ENCODE data around the gene TTC33.
"Not testable (repeated sequence)": the region's sequence is repeated elsewhere in the genome, so short reads cannot be mapped to it uniquely, and the experiment has no call there.

Gene TTC33, protein sequence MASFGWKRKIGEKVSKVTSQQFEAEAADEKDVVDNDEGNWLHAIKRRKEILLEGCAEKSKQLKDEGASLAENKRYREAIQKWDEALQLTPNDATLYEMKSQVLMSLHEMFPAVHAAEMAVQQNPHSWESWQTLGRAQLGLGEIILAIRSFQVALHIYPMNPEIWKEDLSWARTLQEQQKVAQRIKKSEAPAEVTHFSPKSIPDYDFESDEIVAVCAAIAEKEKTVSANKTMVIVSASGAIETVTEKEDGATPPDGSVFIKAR

DNA sequence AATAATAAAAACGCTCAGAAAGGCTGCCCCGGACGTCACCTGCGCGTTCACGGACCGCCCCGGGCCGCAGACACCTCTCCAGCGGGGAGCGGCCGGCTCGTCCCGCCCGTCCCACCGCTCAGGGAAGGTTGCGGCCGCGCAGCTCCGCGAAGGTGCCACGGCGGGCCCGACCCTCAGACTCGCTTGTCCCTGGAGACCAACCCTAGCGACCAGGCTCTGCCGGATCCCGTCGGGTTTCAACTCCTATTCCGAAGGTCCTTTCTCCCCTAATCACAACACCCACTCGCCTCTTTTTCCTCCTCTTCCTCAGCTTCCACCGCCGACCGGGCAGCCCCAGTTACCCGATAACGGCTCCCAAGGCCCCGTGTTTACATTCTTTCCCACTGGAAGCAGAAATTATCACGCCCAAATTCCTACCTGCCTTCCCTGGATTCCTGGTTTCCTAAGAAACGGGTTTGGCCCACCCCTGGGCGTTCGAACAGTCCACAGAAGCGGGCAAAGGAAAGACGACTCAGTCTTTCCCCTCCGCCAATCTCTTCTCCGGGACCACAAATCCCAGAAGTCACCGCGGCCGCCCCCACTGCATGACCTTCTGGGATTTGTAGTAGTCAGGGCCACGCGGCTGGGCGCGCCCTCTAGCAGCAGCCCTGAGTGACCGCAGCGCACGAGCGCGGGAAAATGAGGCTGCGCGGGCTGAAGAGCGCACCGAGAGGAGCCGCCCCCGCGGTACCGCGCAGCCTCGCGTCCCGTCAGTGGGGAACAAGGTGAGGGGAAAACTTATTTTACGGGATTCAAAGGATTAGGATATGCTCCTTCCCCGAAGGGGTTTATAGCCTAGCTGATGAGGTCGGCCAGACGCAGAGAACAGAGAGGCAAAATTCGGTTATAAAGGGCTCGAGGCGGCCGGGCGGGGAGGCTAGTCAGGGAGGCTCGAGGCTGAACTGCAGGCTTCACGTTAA lies at the start of gene TTC33:
TTC33 (minus strand) TSS at position 555 of the 959 bp plus-strand sequence. CDS start 8,943 bp downstream, outside the sequence.
- ATAC-seq, result peak; percentile 94
- Mint-ChIP-seq H3K36me3 (peaks cover 31% of the 10 kb centered on the region), H3K27ac (no peak within 1 kb of the TSS), H3K4me1 (peaks cover 9% of the 10 kb centered on the region), H3K4me3 (no peak within 1 kb of the TSS), H3K9me3 (no peaks in the 10 kb centered on the region)
- DNase-seq (ENCODE audit: low spot score in 2 of 2), result peak; percentile 82 to 97

DNA sequence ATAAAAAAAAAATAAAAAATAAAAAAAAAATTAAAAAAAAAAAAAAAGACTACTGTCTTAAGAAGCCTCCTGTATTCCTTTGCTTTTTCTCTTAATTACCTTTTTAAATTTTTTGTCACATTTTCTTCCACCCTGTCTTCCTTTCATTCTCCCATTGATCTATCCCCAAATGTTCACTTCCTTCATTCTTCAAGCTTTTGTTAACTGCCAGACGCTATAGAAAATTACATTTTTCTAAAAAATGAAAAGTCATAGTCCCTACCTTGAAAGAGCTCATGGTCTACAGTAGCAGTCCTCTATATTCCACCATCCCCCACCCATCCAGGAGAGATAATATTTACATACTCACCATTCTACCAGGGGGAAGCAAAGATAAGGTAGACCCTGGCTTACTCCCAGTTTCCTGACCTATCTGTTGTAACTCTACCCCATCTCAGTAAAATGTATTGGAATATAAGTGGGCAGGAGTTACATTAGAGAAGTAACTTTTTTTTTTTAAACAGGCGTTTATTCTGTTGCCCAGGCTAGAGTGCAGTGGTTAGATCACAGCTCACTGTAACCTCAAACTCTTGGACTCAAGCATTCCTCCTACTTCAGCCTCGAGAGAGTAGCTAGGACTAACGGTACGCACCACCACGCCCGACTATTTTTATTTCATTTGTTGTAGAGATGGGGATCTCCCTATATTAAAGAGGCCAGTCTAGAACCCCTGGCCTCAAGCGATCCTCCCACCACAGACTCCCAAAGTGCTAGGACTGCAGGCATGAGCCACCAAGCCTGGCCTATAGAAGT lies 46.2 kb upstream of the TTC33 start:
- no peak for DNase-seq (ENCODE audit: low spot score in 2 of 2)
- Mint-ChIP-seq H3K9me3 (no peaks in the 10 kb centered on the region), H3K4me1 (peaks cover 7% of the 10 kb centered on the region), H3K4me3 (no peak overlapping the region), H3K27ac (no peak overlapping the region), H3K36me3 (peaks cover 14% of the 10 kb centered on the region)
- ATAC-seq, result no peak

DNA sequence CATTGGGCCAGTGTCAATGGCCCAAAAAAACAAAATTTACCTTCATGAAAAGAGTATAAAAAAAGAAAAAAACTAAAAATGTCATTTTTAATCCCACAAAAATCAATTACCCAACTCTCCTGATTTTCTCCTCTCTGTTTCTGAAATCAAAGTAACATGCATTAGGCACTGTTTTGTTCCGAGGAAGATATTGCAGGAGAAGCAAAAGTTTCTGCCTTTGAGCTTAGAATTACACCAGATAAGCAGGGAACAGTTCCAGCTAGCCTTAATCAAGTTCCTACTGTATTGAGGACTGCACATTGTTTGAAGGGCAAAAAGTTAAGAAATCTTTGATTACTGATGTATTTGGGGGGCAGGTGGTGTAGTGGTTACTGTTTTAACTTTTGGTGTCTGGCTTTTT lies 43.5 kb upstream of the TTC33 start:
- DNase-seq (ENCODE audit: low spot score in 2 of 2) (no peak), ATAC-seq (no peak)
- H3K27ac Mint-ChIP-seq, result no peak overlapping the region
- H3K4me3 Mint-ChIP-seq, result peak overlapping the region; percentile 78
- H3K9me3 Mint-ChIP-seq, result no peaks in the 10 kb centered on the region
- H3K36me3 Mint-ChIP-seq, result peaks cover 30% of the 10 kb centered on the region
- peaks cover 16% of the 10 kb centered on the region for H3K4me1 Mint-ChIP-seq

DNA sequence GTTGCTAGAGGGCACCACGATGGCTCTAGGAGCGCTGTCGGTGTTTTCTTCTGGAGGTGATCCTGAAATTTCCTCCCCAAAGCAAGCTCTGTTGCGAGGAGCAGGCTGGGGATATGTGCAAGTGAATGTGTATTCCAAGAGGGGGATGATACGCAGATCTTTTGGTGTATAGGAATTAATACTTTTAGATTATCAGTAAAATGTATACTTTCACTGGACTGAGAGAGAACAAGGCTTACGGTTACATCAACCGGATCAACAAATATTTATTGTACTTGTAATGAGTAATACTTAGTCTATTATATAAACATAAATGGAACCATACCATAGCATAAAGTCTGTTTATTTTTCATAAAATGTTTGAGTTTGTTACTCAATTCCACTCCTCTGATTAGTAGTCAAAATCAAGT lies 43.0 kb upstream of the TTC33 start:
- Mint-ChIP-seq H3K4me3 (peak overlapping the region; percentile 78), H3K4me1 (peaks cover 20% of the 10 kb centered on the region), H3K27ac (peak overlapping the region; percentile 86), H3K36me3 (peaks cover 34% of the 10 kb centered on the region), H3K9me3 (no peaks in the 10 kb centered on the region)
- DNase-seq (ENCODE audit: low spot score in 2 of 2), result no peak
- ATAC-seq, result no peak

DNA sequence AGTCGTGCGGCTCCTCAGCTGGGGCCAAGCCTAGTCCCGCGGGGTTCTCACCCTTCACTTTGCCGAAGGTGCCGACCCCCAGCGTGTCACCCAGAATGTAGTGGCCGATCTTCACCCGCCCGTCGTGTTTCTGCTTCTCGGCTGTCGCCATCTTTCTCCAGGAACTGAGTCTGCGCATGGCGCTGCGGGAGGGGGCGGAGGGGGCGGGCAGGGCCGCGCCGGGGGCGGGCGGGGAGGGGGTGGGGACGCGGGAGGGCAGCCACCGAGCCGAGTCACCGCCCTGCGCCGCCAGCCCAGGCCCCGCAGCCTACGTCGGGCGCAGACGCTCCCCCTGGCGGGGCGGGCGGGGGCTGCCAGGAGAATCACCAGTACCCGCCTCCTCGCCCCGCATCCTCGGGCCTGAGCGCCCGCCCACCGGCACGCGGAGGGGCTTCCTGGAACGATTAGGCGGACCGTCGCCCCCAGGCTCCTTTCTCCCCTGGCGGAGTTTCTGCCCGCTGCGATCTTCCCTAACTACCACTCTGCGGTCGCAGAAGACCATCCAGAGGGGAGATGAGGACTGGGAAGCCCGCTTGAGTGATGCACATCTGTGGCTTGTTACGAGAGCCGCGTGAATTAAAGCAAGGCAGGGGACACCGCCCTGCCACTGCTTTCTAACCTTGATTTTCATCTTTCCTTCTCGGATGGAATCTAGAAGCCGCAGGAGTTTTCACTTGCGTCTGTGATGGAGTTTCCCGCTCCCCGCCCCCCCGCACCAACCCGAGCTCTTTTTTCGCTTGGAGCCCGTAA lies 42.4 kb upstream of the TTC33 start, which contains the start of gene PRKAA1:
PRKAA1 (minus strand) TSS at position 363 of the 789 bp plus-strand sequence; CDS start at position 178, 185 bp downstream.
- peaks cover 26% of the 10 kb centered on the region for H3K4me1 Mint-ChIP-seq
- peak; percentile 95 for ATAC-seq

DNA sequence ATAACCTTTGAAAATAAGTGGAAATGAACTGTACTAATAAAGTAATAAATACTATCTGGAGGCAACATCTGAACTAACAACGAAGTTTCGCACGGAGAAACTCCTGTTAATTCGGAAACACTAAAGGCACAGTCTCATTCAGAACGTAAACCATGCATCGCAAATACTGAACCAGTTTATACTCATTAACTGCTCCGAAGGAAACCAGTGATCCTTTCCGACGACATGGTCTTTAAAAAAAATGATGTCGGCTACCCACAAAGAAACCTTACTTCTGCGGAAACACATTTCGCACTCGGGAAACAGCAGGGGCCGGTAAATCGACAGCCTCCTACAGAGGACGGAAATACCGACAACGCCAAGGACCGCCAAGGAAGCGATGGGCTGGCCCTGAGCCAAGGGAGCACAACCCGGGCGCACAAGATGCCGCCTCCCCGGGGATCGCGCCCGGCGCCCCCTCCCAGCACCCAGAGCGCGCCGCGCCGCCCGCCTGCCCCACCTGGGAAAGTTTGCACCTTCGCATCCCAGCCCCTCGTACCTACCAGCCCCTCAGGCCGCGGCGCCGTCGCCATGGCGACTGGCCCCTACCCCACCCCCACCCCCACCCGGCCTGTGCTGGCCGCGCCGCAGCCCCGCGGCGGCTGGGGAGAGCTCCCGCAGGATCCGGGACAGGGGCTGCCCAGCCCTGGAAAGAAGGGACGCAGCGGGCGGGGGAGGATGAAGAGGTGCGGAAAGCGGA lies 41.7 kb upstream of the TTC33 start:
- peaks cover 31% of the 10 kb centered on the region for H3K4me1 Mint-ChIP-seq

More for the DNA sequence above, 42.4 kb upstream of the TTC33 start, which contains the start of gene PRKAA1:
- H3K9me3 Mint-ChIP-seq, result no peaks in the 10 kb centered on the region
- peaks cover 40% of the 10 kb centered on the region for H3K36me3 Mint-ChIP-seq
- peak within 1 kb of the TSS; percentile 86 for H3K27ac Mint-ChIP-seq
- H3K4me3 Mint-ChIP-seq, result peak within 1 kb of the TSS; percentile 78
- peak; percentile 91 to 93 for DNase-seq (ENCODE audit: low spot score in 2 of 2)

DNA sequence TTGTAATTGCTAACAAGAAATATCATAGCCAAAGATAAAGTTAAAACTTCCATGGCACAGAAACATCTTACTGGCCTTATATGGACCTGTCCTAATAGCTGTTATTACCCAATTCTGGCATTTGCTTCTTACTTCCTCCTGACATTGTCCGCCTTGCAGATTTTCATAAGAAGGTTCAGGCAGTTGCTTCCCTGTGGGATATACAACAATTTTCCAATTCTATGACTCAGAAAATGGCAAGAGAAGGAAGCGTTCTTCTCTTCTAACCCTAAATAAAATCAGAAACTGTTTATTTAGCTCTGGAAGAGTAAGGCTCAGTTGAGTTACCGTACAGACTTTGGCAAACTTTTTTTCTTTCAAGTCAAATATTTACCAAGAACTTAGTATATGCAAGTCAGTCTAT lies 40.7 kb upstream of the TTC33 start:
- Mint-ChIP-seq H3K4me3 (peak overlapping the region; percentile 78), H3K9me3 (no peaks in the 10 kb centered on the region), H3K4me1 (peaks cover 32% of the 10 kb centered on the region), H3K27ac (peak overlapping the region; percentile 86), H3K36me3 (peaks cover 43% of the 10 kb centered on the region)
- DNase-seq (ENCODE audit: low spot score in 2 of 2) (no peak), ATAC-seq (no peak)

More for the DNA sequence above, 41.7 kb upstream of the TTC33 start:
- Mint-ChIP-seq H3K36me3 (peaks cover 43% of the 10 kb centered on the region), H3K9me3 (no peaks in the 10 kb centered on the region), H3K4me3 (peak overlapping the region; percentile 78), H3K27ac (peak overlapping the region; percentile 86)
- DNase-seq (ENCODE audit: low spot score in 2 of 2) (peak; percentile 59 to 89), ATAC-seq (peak; percentile 73)

DNA sequence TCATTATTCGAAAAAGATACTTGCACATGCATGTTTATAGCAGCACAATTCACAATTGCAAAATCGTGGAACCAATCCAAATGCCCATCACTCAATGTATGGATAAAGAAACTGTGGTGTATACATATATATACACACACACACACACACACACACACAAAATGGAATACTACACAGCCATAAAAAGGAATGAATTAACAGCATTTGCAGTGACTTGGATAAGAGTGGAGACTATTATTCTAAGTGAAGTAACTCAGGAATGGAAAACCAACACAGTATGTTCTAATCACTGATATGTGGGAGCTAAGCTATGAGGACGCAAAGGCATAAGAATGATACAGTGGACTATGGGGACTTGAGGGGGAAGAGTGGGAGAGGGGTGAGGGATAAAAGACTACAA lies 39.1 kb upstream of the TTC33 start:
- Mint-ChIP-seq H3K36me3 (peaks cover 43% of the 10 kb centered on the region), H3K4me1 (peaks cover 44% of the 10 kb centered on the region)
- not testable (repeated sequence) for H3K9me3 Mint-ChIP-seq

DNA sequence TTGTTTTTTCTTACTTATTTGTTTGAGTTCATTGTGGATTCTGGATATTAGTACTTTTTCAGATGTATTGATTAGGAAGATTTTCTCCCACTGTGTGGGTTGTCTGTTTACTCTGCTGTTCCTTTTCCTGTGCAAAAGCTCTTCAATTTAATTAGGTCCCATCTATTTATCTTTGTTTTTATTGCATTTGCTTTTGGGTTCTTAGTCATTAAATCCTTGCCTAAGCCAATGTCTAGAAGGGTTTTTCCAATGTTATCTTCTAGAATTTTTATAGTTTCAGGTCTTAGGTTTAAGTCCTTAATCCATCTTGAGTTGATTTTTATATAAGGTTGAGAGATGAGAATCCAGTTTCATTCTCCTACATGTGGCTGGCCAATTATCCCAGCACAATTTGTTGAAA lies 38.6 kb upstream of the TTC33 start:
- not testable (repeated sequence) for ATAC-seq; H3K9me3 Mint-ChIP-seq; H3K4me3 Mint-ChIP-seq; DNase-seq (ENCODE audit: low spot score in 2 of 2); H3K27ac Mint-ChIP-seq
- Mint-ChIP-seq H3K36me3 (peaks cover 43% of the 10 kb centered on the region), H3K4me1 (peaks cover 47% of the 10 kb centered on the region)

More for the DNA sequence above, 39.1 kb upstream of the TTC33 start:
- not testable (repeated sequence) for H3K4me3 Mint-ChIP-seq; ATAC-seq; DNase-seq (ENCODE audit: low spot score in 2 of 2); H3K27ac Mint-ChIP-seq

DNA sequence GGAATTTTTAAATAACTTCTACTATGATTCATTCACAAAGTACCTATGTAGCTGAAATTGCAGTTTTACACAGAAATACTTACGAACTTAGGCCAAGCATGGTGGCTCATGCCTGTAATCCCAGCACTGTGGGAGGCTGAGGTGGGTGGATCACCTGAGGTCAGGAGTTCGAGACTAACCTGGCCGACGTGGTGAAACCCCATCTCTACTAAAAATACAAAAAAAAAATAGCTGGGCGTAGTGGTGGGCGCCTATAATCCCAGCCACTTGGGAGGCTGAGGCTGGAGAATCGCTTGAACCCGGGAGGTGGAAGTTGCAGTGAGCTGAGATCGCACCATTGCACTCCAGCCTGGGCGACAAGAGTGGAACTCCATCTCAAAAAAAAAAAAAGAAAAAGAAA lies 36.9 kb upstream of the TTC33 start:
- Mint-ChIP-seq H3K4me1 (peaks cover 56% of the 10 kb centered on the region), H3K36me3 (peaks cover 47% of the 10 kb centered on the region)
- H3K9me3 Mint-ChIP-seq; DNase-seq (ENCODE audit: low spot score in 2 of 2); ATAC-seq; H3K4me3 Mint-ChIP-seq; H3K27ac Mint-ChIP-seq: not testable (repeated sequence)

DNA sequence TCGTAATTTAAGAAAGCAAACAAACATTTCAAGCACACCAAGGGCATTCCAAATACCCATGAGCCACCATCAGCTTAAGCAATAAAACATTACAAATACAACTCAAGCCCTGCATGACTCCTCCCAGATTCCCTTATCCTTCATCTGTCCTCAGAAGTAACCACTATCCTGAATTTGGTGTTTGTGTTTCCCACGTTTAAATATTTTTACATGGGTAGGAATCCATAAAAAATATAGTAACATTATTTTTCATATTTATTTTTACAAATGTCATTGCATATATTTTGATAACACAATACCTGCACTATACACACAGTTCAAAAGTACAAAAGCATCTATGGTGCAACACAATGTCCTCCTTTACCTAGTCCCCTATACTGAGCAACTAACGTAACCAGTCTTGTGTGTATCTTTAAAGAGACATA lies 36.0 kb upstream of the TTC33 start:
- no peak for DNase-seq (ENCODE audit: low spot score in 2 of 2)
- Mint-ChIP-seq H3K27ac (no peak overlapping the region), H3K4me1 (peaks cover 62% of the 10 kb centered on the region), H3K9me3 (peaks cover 3% of the 10 kb centered on the region), H3K36me3 (peaks cover 42% of the 10 kb centered on the region), H3K4me3 (no peak overlapping the region)
- ATAC-seq, result no peak

DNA sequence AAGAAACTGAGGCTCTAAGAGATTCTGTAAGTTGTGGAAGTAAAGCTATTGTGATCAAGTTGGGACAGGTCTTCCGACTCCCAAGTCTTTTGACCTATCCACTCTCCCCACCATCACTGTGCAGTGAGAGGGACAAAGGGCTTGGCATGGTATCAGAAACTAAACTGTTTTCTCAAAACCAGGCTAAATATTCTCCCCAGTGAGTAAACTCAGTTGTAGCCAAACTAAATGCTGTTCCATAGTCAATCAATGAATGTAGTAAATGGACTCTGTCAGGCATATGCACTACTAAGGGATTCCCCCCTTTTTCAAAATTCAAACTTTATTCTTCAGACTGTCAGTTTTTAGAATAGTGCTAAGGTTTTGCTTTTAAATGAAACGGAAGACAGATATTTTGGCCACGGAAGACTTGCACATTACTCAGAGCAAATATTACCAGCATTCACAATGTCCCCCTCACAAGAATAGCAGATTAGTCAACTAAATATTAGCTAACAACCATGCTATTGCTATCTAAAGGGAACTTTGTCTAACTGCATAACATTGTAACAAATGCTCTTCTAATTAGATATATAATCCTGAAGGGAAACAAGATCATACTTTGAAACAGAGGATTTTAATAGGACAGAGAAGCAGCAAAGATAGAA lies 35.3 kb upstream of the TTC33 start:
- H3K9me3 Mint-ChIP-seq, result peaks cover 3% of the 10 kb centered on the region
- DNase-seq (ENCODE audit: low spot score in 2 of 2), result no peak
- no peak for ATAC-seq
- H3K36me3 Mint-ChIP-seq, result peaks cover 47% of the 10 kb centered on the region
- no peak overlapping the region for H3K4me3 Mint-ChIP-seq
- H3K4me1 Mint-ChIP-seq, result peaks cover 69% of the 10 kb centered on the region
- no peak overlapping the region for H3K27ac Mint-ChIP-seq

DNA sequence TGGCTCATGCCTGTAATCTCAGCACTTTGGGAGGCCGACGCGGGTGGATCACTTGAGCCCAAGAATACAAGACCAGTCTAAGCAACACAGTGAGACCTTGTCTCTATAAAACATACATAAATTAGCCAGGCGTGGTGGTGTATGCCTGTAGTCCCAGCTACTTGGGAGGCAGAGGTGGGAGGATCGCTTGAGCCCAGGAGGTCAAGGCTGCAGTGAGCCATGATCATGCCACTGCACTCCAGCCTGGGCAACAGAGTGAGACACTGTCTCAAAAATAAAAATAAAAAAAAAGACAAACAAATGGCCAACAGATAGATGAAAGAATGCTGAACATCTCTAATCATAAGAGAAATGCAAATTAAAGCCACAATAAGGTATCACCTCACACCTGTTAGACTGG lies 33.2 kb upstream of the TTC33 start:
- not testable (repeated sequence) for H3K4me3 Mint-ChIP-seq; H3K9me3 Mint-ChIP-seq; ATAC-seq; DNase-seq (ENCODE audit: low spot score in 2 of 2)
- Mint-ChIP-seq H3K36me3 (peaks cover 35% of the 10 kb centered on the region), H3K27ac (peak overlapping the region; percentile 60), H3K4me1 (peaks cover 73% of the 10 kb centered on the region)
